Activated CD4-positive, alpha-beta T cell treated with anti-CD3 and anti-CD28 coated beads, Interleukin-2, amount 10 ng/mL, durations not matched to agents 7 days and 5 days (primary cell): ENCODE results near the gene NGB. TPM values are rescaled to one million over a fixed set of nuclear protein-coding genes. Genes with fewer than 3 reads are reported as not detected.
"Not testable (repeated sequence)": the region's sequence is repeated elsewhere in the genome, so short reads cannot be mapped to it uniquely, and the experiment has no call there.

Experiments
- CTCF ChIA-PET: fragments of 350-600 bp; sonication (Branson Sonifier 250); formaldehyde crosslinking; loops from one replicate; lab custom pipeline; 2021; ENCODE audit warnings: antibody characterized with exemption; lab: Charles Lee
- POLR2A ChIA-PET: fragments of 350-600 bp; sonication (Branson Sonifier 250); formaldehyde crosslinking; loops from one replicate; lab custom pipeline; 2021; ENCODE audit warnings: antibody characterized with exemption; lab: Charles Lee
- DNase-seq: peaks from one replicate; pipeline ENCODE4 v3.0.0-alpha.2; 2020
- H3K27ac Mint-ChIP-seq: one replicate; pipeline ENCODE4 v1.8.0; 2021; ENCODE audit warnings: mild to moderate bottlenecking, moderate library complexity, mixed read lengths
- H3K27me3 Mint-ChIP-seq: one replicate; pipeline ENCODE4 v1.8.0; 2021; ENCODE audit warnings: mixed read lengths
- H3K36me3 Mint-ChIP-seq: one replicate; pipeline ENCODE4 v1.8.0; 2021; ENCODE audit warnings: low read depth, mixed read lengths
- H3K4me1 Mint-ChIP-seq: one replicate; pipeline ENCODE4 v1.8.0; 2021; ENCODE audit warnings: mixed read lengths
- H3K4me3 Mint-ChIP-seq: one replicate; pipeline ENCODE4 v1.8.0; 2021; ENCODE audit warnings: mild to moderate bottlenecking, moderate library complexity, mixed read lengths
- H3K9me3 Mint-ChIP-seq: one replicate; pipeline ENCODE4 v1.8.0; 2021; ENCODE audit warnings: mixed read lengths
- total RNA-seq, 2 experiments: library from RNA; stranded (reverse); gene quantifications; one replicate each; pipeline ENCODE4 v1.2.3, GENCODE V29; 2021

The NGB gene, protein sequence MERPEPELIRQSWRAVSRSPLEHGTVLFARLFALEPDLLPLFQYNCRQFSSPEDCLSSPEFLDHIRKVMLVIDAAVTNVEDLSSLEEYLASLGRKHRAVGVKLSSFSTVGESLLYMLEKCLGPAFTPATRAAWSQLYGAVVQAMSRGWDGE
- not detected for total RNA-seq

GRCh38 chr14:77271113-77271710 lies at the start of gene NGB:
Gene NGB (minus strand): TSS chr14:77271206. CDS start chr14:77270937, 269 bp downstream.
- DNase-seq = no peak
- Mint-ChIP-seq H3K36me3 (no peaks in the 10 kb centered on the region), H3K4me3 (no peak within 1 kb of the TSS), H3K4me1 (peaks cover 1% of the 10 kb centered on the region), H3K9me3 (peaks cover 2% of the 10 kb centered on the region), H3K27me3 (peaks cover 38% of the 10 kb centered on the region), H3K27ac (no peak within 1 kb of the TSS)
- ChIA-PET POLR2A (no interaction called here), CTCF (no interaction called here)

DNA sequence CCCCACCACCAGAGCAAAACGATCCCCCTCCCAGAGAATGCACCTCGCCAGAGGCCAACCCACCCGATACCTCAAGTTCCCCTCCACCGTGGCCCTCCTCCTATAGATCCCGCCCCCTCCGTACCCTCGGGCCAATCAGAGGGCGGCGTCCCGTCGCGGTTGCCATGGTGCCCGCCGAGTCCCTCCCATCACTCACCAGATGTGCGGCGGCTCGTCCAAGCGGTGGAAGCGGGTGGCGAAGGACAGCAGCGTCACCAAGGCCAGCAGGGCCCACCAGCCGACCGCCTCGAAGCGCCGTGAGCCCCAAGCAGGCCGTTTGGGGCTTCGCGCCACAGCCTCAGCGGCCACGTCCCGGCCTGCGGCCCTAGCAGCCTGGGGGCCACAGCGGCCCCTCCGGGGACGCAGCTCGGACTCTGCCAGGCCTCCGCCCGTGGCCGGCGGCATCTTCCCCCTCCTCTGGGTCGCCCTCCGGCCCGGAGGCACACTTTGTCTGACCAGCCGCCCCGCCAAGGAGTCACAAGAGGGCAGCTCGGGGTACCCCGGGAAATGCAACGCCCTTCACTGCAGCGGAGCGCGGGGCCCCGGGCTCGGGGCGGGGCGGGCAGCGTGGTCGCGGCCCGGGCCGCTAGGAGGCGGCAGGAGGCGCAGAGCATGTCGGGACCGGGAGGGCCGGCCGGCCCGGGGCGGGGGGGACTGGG lies 49.4 kb upstream of the NGB start, which contains the start of gene POMT2:
POMT2 (minus strand) TSS at position 646 of the 698 bp plus-strand sequence; CDS start at position 444, 202 bp downstream.
- no peaks in the 10 kb centered on the region for H3K36me3 Mint-ChIP-seq
- ChIA-PET CTCF (interaction anchor here (0.7 to 1.6 kb wide), 8 partner anchors 9 to 407 kb away, joined by 3 to 5 read pairs (median 4); partner anchors contain the start of genes SAMD15 and TMED8), POLR2A (no interaction called here)
- peak within 1 kb of the TSS; percentile 98 for H3K4me3 Mint-ChIP-seq
- H3K27ac Mint-ChIP-seq = peak within 1 kb of the TSS; percentile 100
- peaks cover 26% of the 10 kb centered on the region for H3K4me1 Mint-ChIP-seq
- peak; percentile 94 for DNase-seq
- no peaks in the 10 kb centered on the region for H3K27me3 Mint-ChIP-seq
- H3K9me3 Mint-ChIP-seq = no peaks in the 10 kb centered on the region

- Mint-ChIP-seq H3K27ac (no peak overlapping the region), H3K9me3 (no peaks in the 10 kb centered on the region), H3K4me1 (peaks cover 26% of the 10 kb centered on the region), H3K36me3 (no peaks in the 10 kb centered on the region), H3K4me3 (peak overlapping the region; percentile 86), H3K27me3 (no peaks in the 10 kb centered on the region)
- ChIA-PET CTCF (no interaction called here), POLR2A (no interaction called here)
- DNase-seq = no peak
These were observed 48.4 kb upstream of the NGB start for GRCh38 chr14:77319422-77319821.

DNA sequence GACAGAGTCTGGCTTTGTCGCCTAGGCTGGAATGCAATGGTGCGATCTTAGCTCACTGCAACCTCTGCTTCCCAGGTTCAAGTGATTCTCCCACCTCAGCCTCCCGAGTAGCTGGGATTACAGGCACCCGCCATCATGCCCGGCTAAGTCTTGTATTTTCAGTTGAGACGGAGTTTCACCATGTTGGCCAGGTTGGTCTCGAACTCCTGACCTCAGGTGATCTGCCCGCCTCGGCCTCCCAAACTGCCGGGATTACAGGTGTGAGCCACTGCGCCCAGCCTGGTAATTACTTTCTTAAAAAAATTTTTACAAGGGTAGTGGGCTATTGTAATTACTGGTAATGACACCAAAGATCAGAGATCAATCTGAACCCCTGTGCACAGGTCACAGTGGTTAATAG lies 47.8 kb upstream of the NGB start:
- CTCF ChIA-PET, DNase-seq, H3K9me3 Mint-ChIP-seq, POLR2A ChIA-PET, H3K27me3 Mint-ChIP-seq, H3K27ac Mint-ChIP-seq, H3K4me3 Mint-ChIP-seq, H3K36me3 Mint-ChIP-seq: not testable (repeated sequence)
- peaks cover 26% of the 10 kb centered on the region for H3K4me1 Mint-ChIP-seq

- H3K4me1 Mint-ChIP-seq = peaks cover 26% of the 10 kb centered on the region
- no peak for DNase-seq
- CTCF ChIA-PET = no interaction called here
- no peaks in the 10 kb centered on the region for H3K36me3 Mint-ChIP-seq
- H3K9me3 Mint-ChIP-seq = no peaks in the 10 kb centered on the region
- POLR2A ChIA-PET = no interaction called here
- no peak overlapping the region for H3K4me3 Mint-ChIP-seq
- no peak overlapping the region for H3K27ac Mint-ChIP-seq
- no peaks in the 10 kb centered on the region for H3K27me3 Mint-ChIP-seq
These were observed 47.1 kb upstream of the NGB start for GRCh38 chr14:77318006-77318553.

- H3K27me3 Mint-ChIP-seq = no peaks in the 10 kb centered on the region
- ChIA-PET POLR2A (no interaction called here), CTCF (interaction anchor here (0.6 to 5.2 kb wide), 4 partner anchors 13 to 51 kb away, joined by 3 to 83 read pairs (median 4); no protein-coding TSS in a partner anchor)
- H3K36me3 Mint-ChIP-seq = no peaks in the 10 kb centered on the region
- H3K27ac Mint-ChIP-seq = no peak overlapping the region
- no peak for DNase-seq
- no peak overlapping the region for H3K4me3 Mint-ChIP-seq
- H3K9me3 Mint-ChIP-seq = no peaks in the 10 kb centered on the region
- H3K4me1 Mint-ChIP-seq = peaks cover 15% of the 10 kb centered on the region
These were observed 45.9 kb upstream of the NGB start for GRCh38 chr14:77316872-77317301.

- ChIA-PET CTCF (interaction anchor here (0.6 to 5.2 kb wide), 15 partner anchors 8 to 173 kb away, joined by 3 to 83 read pairs (median 4); partner anchors contain the start of genes SAMD15 and TMED8), POLR2A (interaction anchor here (1.0 kb wide), 1 partner anchor 17 kb away, joined by 3 read pairs; no protein-coding TSS in a partner anchor)
- no peak for DNase-seq
- H3K27me3 Mint-ChIP-seq = no peaks in the 10 kb centered on the region
- H3K36me3 Mint-ChIP-seq = no peaks in the 10 kb centered on the region
- H3K9me3 Mint-ChIP-seq = no peaks in the 10 kb centered on the region
- H3K4me1 Mint-ChIP-seq = peaks cover 13% of the 10 kb centered on the region
- H3K27ac Mint-ChIP-seq = no peak overlapping the region
- no peak overlapping the region for H3K4me3 Mint-ChIP-seq
These were observed 45.1 kb upstream of the NGB start for GRCh38 chr14:77316195-77316505.

GRCh38 chr14:77314539-77315457 lies 43.8 kb upstream of the NGB start:
- CTCF ChIA-PET = interaction anchor here (1.0 to 5.2 kb wide), 8 partner anchors 11 to 168 kb away, joined by 3 to 83 read pairs (median 4); partner anchors contain the start of genes SAMD15 and TMED8
- Mint-ChIP-seq H3K36me3 (no peaks in the 10 kb centered on the region), H3K4me3 (no peak overlapping the region), H3K27me3 (no peaks in the 10 kb centered on the region), H3K9me3 (no peaks in the 10 kb centered on the region), H3K27ac (no peak overlapping the region), H3K4me1 (peaks cover 8% of the 10 kb centered on the region)
- POLR2A ChIA-PET = interaction anchor here (0.8 kb wide), 1 partner anchor 11 kb away, joined by 3 read pairs; no protein-coding TSS in a partner anchor
- DNase-seq = no peak

DNA sequence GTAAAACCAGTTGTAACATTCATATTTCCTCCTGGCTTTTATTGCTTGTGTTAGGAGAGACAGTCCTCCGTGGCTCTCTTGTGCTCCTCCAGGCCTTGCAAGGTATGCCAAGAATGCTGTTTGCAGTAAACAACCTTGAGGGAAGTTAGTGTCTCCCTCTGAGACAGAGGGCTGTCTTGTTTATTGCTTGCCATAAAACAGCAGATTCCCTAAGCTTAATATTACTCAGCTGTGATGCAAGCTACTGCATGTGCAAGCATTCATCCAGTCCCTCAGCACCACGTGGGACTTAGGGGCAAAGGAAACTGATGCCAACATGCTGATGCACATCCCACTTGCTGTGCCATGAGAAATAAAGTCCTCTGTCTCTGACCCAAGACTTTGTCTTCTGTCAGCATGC lies 43.0 kb upstream of the NGB start:
- Mint-ChIP-seq H3K4me3 (no peak overlapping the region), H3K27ac (no peak overlapping the region), H3K9me3 (no peaks in the 10 kb centered on the region), H3K4me1 (peaks cover 4% of the 10 kb centered on the region), H3K27me3 (no peaks in the 10 kb centered on the region), H3K36me3 (no peaks in the 10 kb centered on the region)
- no peak for DNase-seq
- CTCF ChIA-PET = interaction anchor here (5.2 kb wide), 1 partner anchor 10 kb away, joined by 83 read pairs; no protein-coding TSS in a partner anchor
- POLR2A ChIA-PET = no interaction called here

- ChIA-PET CTCF (interaction anchor here (1.2 to 5.2 kb wide), 2 partner anchors 9 to 209 kb away, joined by 3 to 83 read pairs; no protein-coding TSS in a partner anchor), POLR2A (no interaction called here)
- Mint-ChIP-seq H3K36me3 (no peaks in the 10 kb centered on the region), H3K4me1 (peaks cover 10% of the 10 kb centered on the region), H3K27ac (no peak overlapping the region), H3K9me3 (no peaks in the 10 kb centered on the region), H3K4me3 (no peak overlapping the region), H3K27me3 (no peaks in the 10 kb centered on the region)
- no peak for DNase-seq
These were observed 42.4 kb upstream of the NGB start for GRCh38 chr14:77313371-77313770.

- CTCF ChIA-PET = interaction anchor here (1.2 kb wide), 1 partner anchor 9 kb away, joined by 3 read pairs; no protein-coding TSS in a partner anchor
- no peak overlapping the region for H3K4me3 Mint-ChIP-seq
- H3K36me3 Mint-ChIP-seq = no peaks in the 10 kb centered on the region
- POLR2A ChIA-PET = no interaction called here
- no peak overlapping the region for H3K27ac Mint-ChIP-seq
- no peak for DNase-seq
- H3K27me3 Mint-ChIP-seq = no peaks in the 10 kb centered on the region
- H3K4me1 Mint-ChIP-seq = peaks cover 12% of the 10 kb centered on the region
- H3K9me3 Mint-ChIP-seq = no peaks in the 10 kb centered on the region
These were observed 40.2 kb upstream of the NGB start for GRCh38 chr14:77311217-77311616.

DNA sequence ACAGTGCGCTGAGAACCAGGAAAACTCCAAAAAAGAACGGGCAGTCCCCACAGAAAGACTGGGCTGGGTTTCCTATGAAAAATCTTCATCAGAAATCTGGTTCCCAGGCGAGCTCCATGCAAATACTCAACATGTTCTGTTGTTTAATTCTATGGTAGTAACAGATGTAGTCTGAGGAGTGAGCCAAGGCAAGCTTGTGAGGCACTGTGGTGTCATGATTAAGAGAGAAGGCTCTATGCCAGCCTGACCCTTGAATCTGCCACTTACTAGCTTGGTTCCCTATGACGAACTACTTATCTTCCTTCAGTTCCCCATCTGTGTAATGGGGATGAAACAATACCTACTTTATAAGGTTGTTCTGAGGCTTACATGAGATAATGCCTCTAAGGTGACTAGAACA lies 39.0 kb upstream of the NGB start:
- ChIA-PET CTCF (interaction anchor here (0.9 to 1.2 kb wide), 2 partner anchors 8 to 9 kb away, joined by 3 to 4 read pairs; no protein-coding TSS in a partner anchor), POLR2A (no interaction called here)
- Mint-ChIP-seq H3K4me3 (no peak overlapping the region), H3K27ac (no peak overlapping the region), H3K36me3 (no peaks in the 10 kb centered on the region), H3K9me3 (no peaks in the 10 kb centered on the region), H3K4me1 (peaks cover 12% of the 10 kb centered on the region), H3K27me3 (no peaks in the 10 kb centered on the region)
- no peak for DNase-seq
